A549 (cell line): ENCODE measurements around the gene EPS8L1. TPM values are rescaled to one million over a fixed set of nuclear protein-coding genes. Genes with fewer than 3 reads are reported as not detected.
A peak's percentile ranks its signal among the peaks of the same experiment; 100 is the strongest.

ENCODE experiments used
- ATAC-seq, 2 experiments: fragments of 200-7000 bp in 1 of 2; fragments of >200 bp in 1 of 2; cut with Nextera tagmentation in 1 of 2; cut with Tn5 transposase in 1 of 2; 3 replicates each; pipeline versions ENCODE4 v1.8.0 to v1.9.1; 2018 to 2020; ENCODE audit warnings: mild to moderate bottlenecking in 1 of 2, moderate library complexity in 1 of 2
- CTCF ChIA-PET: fragments of 300-600 bp; sonication (Branson Sonifier 250); formaldehyde crosslinking; extraction: SDS; loops from one replicate; lab custom pipeline; 2021; ENCODE audit warnings: antibody characterized with exemption, inconsistent platforms; lab: Yijun Ruan, JAX
- POLR2A ChIA-PET: fragments of 350-600 bp; formaldehyde crosslinking; extraction: SDS; loops from one replicate; lab custom pipeline; 2021; ENCODE audit warnings: antibody characterized with exemption, inconsistent platforms; lab: Yijun Ruan, JAX
- DNase-seq, 2 experiments: peaks; one replicate each; pipeline versions ENCODE4 v3.0.0 to v3.0.0-alpha.2; 2011 to 2016; ENCODE audit warnings: low read depth in 1 of 2, low spot score in 1 of 2
- FAIRE-seq: peaks from 2 replicates; lab custom pipeline; 2011; peaks lifted over from hg19 to GRCh38; lab: Jason Lieb, UNC
- H3K27ac ChIP-seq, 2 experiments: fragments of >200 bp; sonication (Bioruptor Twin); formaldehyde crosslinking; 3 replicates each; pipeline ENCODE4 v1.5.1; 2016 to 2017
- H3K4me1 ChIP-seq: fragments of >200 bp; sonication (Bioruptor Twin); formaldehyde crosslinking; 3 replicates; pipeline ENCODE4 v1.6.1; 2016
- H3K4me2 ChIP-seq: fragments of >200 bp; sonication (Bioruptor Twin); formaldehyde crosslinking; 3 replicates; pipeline ENCODE4 v1.6.1; 2016
- H3K4me3 ChIP-seq: fragments of >200 bp; sonication (Bioruptor Twin); formaldehyde crosslinking; 3 replicates; pipeline ENCODE4 v1.5.1; 2016
- H3K9me3 ChIP-seq: fragments of >200 bp; sonication (Bioruptor Twin); formaldehyde crosslinking; 3 replicates; pipeline ENCODE4 v1.6.1; 2016
- BHLHE40 ChIP-seq: IDR thresholded peaks from 2 replicates; pipeline ENCODE4 v1.6.1; 2012; ENCODE audit warnings: low read depth, low read length, inconsistent platforms
- E2F6 ChIP-seq: IDR thresholded peaks from 2 replicates; pipeline ENCODE4 v1.6.1; 2012; ENCODE audit warnings: low read depth, borderline replicate concordance
- EHMT2 ChIP-seq: fragments of 200-600 bp; sonication (generic); IDR thresholded peaks from 2 replicates; pipeline ENCODE4 v1.6.1; 2016; ENCODE audit warnings: antibody characterized with exemption, low read depth, mild to moderate bottlenecking, moderate library complexity
- ELK1 ChIP-seq: fragments of 150-350 bp; IDR thresholded peaks from 2 replicates; pipeline ENCODE4 v1.6.1; 2014; ENCODE audit warnings: low read depth, mild to moderate bottlenecking, low read length
- HMGXB4 ChIP-seq: fragments of 250-450 bp; sonication (Bioruptor Pico); IDR thresholded peaks from 2 replicates; pipeline ENCODE4 v1.5.0; 2021; ENCODE audit warnings: mild to moderate bottlenecking, moderate library complexity, borderline replicate concordance
- HOXB13 ChIP-seq: fragments of 250-450 bp; sonication (Bioruptor Pico); IDR thresholded peaks from 2 replicates; pipeline ENCODE4 v1.5.0; 2020; ENCODE audit warnings: low read depth, mild to moderate bottlenecking, moderate library complexity
- JUNB ChIP-seq: fragments of >200 bp; sonication (Bioruptor Twin); formaldehyde crosslinking; IDR thresholded peaks from 2 replicates; pipeline ENCODE4 v1.6.1; 2016
- MAX ChIP-seq: IDR thresholded peaks from 2 replicates; pipeline ENCODE4 v1.6.1; 2012
- MYC ChIP-seq: IDR thresholded peaks from 2 replicates; pipeline ENCODE4 v1.6.1; 2012; ENCODE audit warnings: mild to moderate bottlenecking, inconsistent platforms, low read length, improper control_type of control experiment, borderline replicate concordance
- NFE2L2 ChIP-seq: fragments of 150-350 bp; conservative IDR thresholded peaks from 2 replicates; pipeline ENCODE4 v1.6.1; 2014; ENCODE audit warnings: low read length
- NPAS2 ChIP-seq: fragments of 250-450 bp; sonication (Bioruptor Pico); IDR thresholded peaks from 2 replicates; pipeline ENCODE4 v1.8.0; 2022; ENCODE audit warnings: mild to moderate bottlenecking, moderate library complexity, borderline replicate concordance
- NR3C1 ChIP-seq: fragments of >200 bp; sonication (Bioruptor Twin); formaldehyde crosslinking; IDR thresholded peaks from 3 replicates; pipeline ENCODE4 v1.6.1; 2017
- POLR2AphosphoS2 ChIP-seq: conservative IDR thresholded peaks from 2 replicates; pipeline ENCODE4 v1.6.1; 2012; ENCODE audit warnings: low read length, improper control_type of control experiment, inconsistent platforms
- RAD21 ChIP-seq, 2 experiments: fragments of >200 bp in 1 of 2; sonication (Bioruptor Twin) in 1 of 2; formaldehyde crosslinking in 1 of 2; IDR thresholded peaks in 1 of 2; conservative IDR thresholded peaks in 1 of 2; 2 replicates in 1 of 2; 3 replicates in 1 of 2; pipeline ENCODE4 v1.6.1; 2012 to 2018; ENCODE audit warnings: inconsistent platforms in 1 of 2
- RCOR1 ChIP-seq: fragments of 150-350 bp; IDR thresholded peaks from 2 replicates; pipeline ENCODE4 v1.6.1; 2014; ENCODE audit warnings: antibody characterized with exemption, low read length, low read depth
- REST ChIP-seq: fragments of 200-600 bp; sonication (generic); IDR thresholded peaks from 2 replicates; pipeline ENCODE4 v1.6.1; 2016; ENCODE audit warnings: antibody characterized with exemption, mild to moderate bottlenecking, moderate library complexity
- RFX5 ChIP-seq: fragments of 450-650 bp; IDR thresholded peaks from 2 replicates; pipeline ENCODE4 v1.7.1; 2014; ENCODE audit warnings: antibody characterized with exemption, mild to moderate bottlenecking, moderate library complexity
- ZC3H11A ChIP-seq: fragments of 450-650 bp; IDR thresholded peaks from 2 replicates; pipeline ENCODE4 v1.6.1; 2014; ENCODE audit warnings: antibody characterized with exemption, mild to moderate bottlenecking
- ZFP36 ChIP-seq: fragments of 450-650 bp; IDR thresholded peaks from 2 replicates; pipeline ENCODE4 v1.6.1; 2014; ENCODE audit warnings: borderline replicate concordance; ENCODE audit not compliant: partially characterized antibody
- ZSCAN20 ChIP-seq: fragments of 250-450 bp; sonication (Bioruptor Pico); IDR thresholded peaks from 2 replicates; pipeline ENCODE4 v1.8.0; 2022; ENCODE audit warnings: mild to moderate bottlenecking, moderate library complexity
- WGBS: methylation state at CpG from one replicate; pipeline ENCODE4 v1.1.6; 2017; ENCODE audit errors: missing lambda C conversion rate; 5-methylcytosine and 5-hydroxymethylcytosine counted together
- polyA plus RNA-seq, 4 experiments: library from polyadenylated mRNA; depleted of rRNA in 3 of 4; stranded (reverse); fragments of >200 nt; fragmentation: RNase III in 1 of 4; extraction: RNeasy Plus Mini Kit Qiagen cat#74134 plus additional on column Dnase treatment in 1 of 4; gene quantifications; 2 replicates in 3 of 4; 3 replicates in 1 of 4; pipeline ENCODE4 v1.2.3, GENCODE V29; 2011 to 2017

The EPS8L1 gene
- polyA plus RNA-seq, 2 of the 4 experiments (the other 2 are of a cell fraction): 3.7 to 3.8 TPM

GRCh38 chr19:55066107-55066709 lies 9.5 kb upstream of the EPS8L1 start:
- CTCF ChIA-PET: interaction anchor here (1.1 to 1.3 kb wide), 2 partner anchors 9 to 33 kb away, joined by 3 read pairs; partner anchors contain the start of gene EPS8L1

GRCh38 chr19:55067869-55068268 lies 7.8 kb upstream of the EPS8L1 start:
- no peak for TF ChIP-seq ZFP36
- TF ChIP-seq MAX: no peak
- no peak for TF ChIP-seq ZC3H11A
- TF ChIP-seq RFX5: no peak
- no peak for TF ChIP-seq ZSCAN20 (CRISPR knock-in tag)
- no peak for TF ChIP-seq NPAS2 (CRISPR knock-in tag)
- no peak for TF ChIP-seq NR3C1
- no peak for TF ChIP-seq NFE2L2
- TF ChIP-seq HOXB13 (CRISPR knock-in tag): no peak
- no peak for TF ChIP-seq EHMT2
- no peak for TF ChIP-seq BHLHE40
- no peak for TF ChIP-seq JUNB
- DNase-seq (no peak), FAIRE-seq (no peak), ATAC-seq (no peak)
- Histone ChIP-seq H3K4me2 (no peak overlapping the region), H3K27ac (no peak overlapping the region), H3K4me3 (no peak overlapping the region), H3K4me1 (peaks cover 27% of the 10 kb centered on the region), H3K9me3 (no peaks in the 10 kb centered on the region)
- ChIA-PET CTCF (interaction anchor here (0.7 to 1.4 kb wide), 4 partner anchors 17 to 186 kb away, joined by 3 to 8 read pairs (median 4); no protein-coding TSS in a partner anchor), POLR2A (interaction anchor here (0.6 to 1.3 kb wide), 2 partner anchors 12 to 101 kb away, joined by 5 to 6 read pairs; no protein-coding TSS in a partner anchor)
- WGBS: 63% methylated on average over 3 of the region's 3 CpGs

More at GRCh38 chr19:55066107-55066709, 9.5 kb upstream of the EPS8L1 start:
- DNase-seq (no peak), ATAC-seq (no peak), FAIRE-seq (no peak)
- Histone ChIP-seq H3K4me3 (no peak overlapping the region), H3K27ac (no peak overlapping the region), H3K9me3 (no peaks in the 10 kb centered on the region), H3K4me1 (peaks cover 28% of the 10 kb centered on the region), H3K4me2 (no peak overlapping the region)
- 9% methylated on average over 2 of the region's 2 CpGs for WGBS
- TF ChIP-seq RCOR1 (no peak), MYC (no peak), HMGXB4 (CRISPR knock-in tag) (no peak), E2F6 (no peak), POLR2AphosphoS2 (no peak), ELK1 (no peak), REST (peak; percentile 87), RAD21 (conservative IDR thresholded peaks at IDR 0.05 in 1 of 2, IDR thresholded peaks at IDR 0.05 in 1 of 2) (no peak)
- POLR2A ChIA-PET: no interaction called here
